GM10266 (cell line): Measurements from ENCODE around the gene C20orf96.

Experiments used
- DNase-seq: peaks from one replicate; pipeline ENCODE4 v3.0.0; 2012; ENCODE audit errors: extremely low spot score
- CTCF ChIP-seq: IDR thresholded peaks from 2 replicates; pipeline ENCODE4 v1.5.1; 2012; ENCODE audit warnings: mild to moderate bottlenecking, low read depth; ENCODE audit not compliant: control insufficient read depth, insufficient read depth; ENCODE audit errors: missing control alignments

C20orf96 gene

DNA sequence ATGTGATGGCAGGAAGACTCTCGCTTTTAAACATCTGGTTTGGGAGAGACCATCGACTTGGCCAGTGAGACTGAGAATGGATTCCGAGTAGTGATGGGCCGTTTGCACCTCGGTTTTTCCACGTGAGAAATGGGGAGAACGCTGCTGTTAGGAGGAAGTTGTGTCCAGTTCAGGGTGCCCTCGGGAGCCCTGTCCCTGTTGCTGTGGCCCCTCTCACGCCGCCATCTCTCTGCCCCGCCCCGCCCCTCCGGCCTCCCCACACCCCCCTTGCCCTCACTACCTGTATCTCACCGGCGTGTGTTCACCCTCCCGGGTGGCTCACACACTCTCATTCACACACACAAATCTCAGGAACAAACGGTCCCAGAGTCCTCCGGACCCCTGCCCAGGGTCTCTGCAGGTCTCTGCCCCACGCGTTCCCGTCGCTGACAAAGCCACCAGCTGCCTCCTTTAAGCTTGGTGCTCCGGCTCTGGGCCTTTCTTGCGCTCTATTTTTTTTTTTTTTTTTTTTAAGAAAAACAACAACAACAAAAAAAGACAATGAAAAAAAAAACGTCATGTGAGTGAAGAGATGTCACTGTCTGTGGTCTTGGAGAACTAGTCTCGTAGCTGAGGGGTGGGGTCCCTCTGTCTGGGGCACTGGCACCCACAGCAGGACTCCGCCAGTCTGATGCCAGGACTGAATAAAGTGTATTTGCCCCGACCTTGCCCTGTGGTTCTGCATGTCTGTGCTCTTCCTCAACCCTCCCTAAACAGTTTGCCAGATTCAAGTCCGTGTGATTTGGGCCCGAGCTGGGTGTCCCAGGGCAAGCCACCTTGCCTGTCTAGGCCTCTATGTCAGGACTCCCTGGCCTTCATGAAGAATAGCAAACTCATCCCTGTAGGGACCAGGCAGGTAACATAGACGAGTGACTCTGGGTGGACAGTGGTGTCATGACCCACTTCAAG is 37.8 kb upstream of the C20orf96 start:
- no peak for TF ChIP-seq CTCF
- DNase-seq, result no peak

DNA sequence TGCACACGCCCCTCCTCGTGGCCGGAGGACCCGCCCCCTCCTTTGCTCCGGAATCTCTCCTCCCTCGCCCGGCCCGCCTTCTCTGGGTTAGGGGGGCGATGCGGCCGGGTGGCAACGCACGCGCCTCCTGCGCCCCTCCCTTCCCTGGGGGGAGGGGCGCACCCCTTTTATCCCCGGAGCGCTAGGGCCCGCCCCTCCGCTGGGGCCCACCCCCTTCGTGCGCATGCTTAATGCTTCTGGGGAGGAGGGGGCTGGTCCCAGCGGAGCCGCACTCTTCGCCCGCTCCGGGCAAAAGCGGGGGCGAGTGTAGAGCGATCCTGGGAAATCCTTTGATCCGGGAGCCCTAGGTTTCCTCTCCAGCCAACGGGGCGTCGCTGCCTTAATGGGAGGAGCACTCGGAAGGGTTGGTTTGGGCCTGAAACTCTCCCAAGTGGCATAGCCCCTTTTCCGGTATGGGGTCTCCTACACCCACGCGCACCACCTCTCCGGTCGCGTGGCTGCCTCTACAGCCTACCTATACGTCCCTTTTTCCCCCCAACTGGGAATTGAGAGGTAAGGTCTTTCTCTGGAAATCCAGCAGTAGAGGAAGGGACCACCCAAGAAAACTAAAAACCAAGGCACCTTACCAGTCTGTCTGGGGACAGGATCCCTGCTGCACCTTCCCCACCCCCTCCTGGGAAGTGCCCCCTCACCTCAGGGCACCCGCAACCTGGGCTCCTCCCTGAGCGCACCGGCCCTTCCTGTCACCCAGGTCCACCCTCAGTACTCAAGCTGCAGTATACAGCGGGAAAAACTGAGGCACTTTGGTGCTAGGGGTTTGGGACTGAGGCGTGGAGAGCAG is 36.9 kb upstream of the C20orf96 start:
- peak; percentile 97 for DNase-seq
- TF ChIP-seq CTCF, result no peak

DNA sequence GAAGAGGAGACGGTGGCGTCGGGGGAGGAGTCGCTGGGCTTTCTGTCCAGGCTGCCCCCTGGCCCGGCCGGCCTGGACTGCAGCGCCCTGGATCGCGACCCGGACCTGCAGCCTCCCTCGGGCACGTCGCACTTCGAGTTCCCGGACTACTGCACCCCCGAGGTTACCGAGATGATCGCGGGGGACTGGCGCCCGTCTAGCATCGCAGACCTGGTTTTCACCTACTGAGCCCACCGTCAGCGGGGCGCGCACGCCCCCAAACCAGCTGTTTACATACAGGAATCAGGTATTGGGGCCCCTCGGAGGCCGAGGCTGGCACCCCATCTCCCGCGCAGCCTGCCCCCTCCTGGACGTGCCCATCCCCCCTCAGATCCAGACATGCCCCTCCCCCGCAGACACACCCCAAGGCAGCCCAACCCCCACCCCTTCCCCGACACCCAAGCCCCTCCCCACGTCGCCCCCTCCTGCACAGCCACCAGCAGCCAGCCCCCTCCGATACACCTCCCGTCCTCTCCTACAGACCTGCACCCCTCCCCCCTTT is 36.2 kb upstream of the C20orf96 start:
- DNase-seq, result no peak
- TF ChIP-seq CTCF, result no peak

GRCh38 chr20:325889-326644 is 35.5 kb upstream of the C20orf96 start:
- DNase-seq, result peak; percentile 80
- TF ChIP-seq CTCF, result no peak

DNA sequence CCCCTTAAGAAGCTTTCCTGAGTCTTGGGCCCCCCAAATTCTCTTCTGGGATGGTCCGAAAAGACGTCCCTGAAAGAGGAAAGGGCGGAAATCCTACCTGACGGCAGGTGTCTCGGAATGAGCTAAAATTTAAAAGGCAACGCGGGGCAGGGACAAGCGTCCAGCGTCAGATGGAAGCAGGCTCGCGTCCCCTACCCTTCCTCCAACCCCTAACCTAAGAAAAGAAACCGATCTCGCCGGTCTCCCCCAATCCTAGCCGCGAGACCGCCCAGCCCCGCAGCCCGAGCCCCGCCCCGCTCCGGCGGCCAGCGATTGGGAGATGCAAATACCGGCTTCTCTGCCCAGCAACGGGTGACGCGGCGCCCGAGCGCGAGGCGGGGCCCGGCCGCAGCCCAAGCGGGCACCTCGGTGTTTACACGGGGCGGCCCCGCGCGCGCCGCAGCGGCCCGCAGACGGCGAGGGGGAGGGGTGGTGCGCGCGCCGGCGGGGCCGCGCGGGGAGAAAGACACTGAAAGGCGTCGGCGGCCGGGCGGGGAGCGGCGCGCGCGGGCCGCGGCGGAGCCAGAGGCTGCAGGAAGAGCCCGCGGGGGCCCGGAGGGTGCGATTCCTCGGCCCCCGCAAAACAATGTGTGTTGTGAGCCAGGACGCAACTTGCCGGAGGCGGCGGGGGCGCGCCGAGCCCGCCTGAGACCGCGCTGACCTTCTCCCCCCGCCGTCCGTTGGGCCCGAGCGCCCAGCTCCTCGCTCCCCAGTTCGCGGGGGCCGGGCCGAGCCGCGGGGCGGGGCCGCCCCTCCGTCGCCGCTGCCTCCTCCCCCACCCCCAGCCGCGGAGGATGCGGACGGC is 34.7 kb upstream of the C20orf96 start, which contains the start of gene SOX12:
Gene SOX12 (plus strand): TSS at position 508 of the 844 bp plus-strand sequence. CDS start 373 bp downstream, outside the sequence.
- peak; percentile 98 for DNase-seq
- no peak for TF ChIP-seq CTCF

- peak; percentile 93 for DNase-seq
- peak; percentile 5 for TF ChIP-seq CTCF
Measured at GRCh38 chr20:324177-325044, 33.9 kb upstream of the C20orf96 start.
